Omental fat pad (tissue), 4 donors: ENCODE data around the gene FBN2. TPM values are rescaled to one million over a fixed set of nuclear protein-coding genes. Genes with fewer than 3 reads are reported as not detected.

Experiments used
- ATAC-seq: fragments of 150-250 bp; one replicate; pipeline ENCODE4 v1.9.1; 2016; ENCODE audit warnings: mild to moderate bottlenecking, moderate library complexity; ENCODE audit not compliant: low FRiP score
- DNase-seq: peaks from one replicate; pipeline ENCODE4 v3.0.0-alpha.2; 2019; ENCODE audit warnings: low spot score
- CTCF ChIP-seq, 3 donors: fragments of 450-650 bp; IDR thresholded peaks; one replicate each; pipeline ENCODE4 v1.5.1; 2016 to 2017; ENCODE audit warnings: antibody characterized with exemption in 3 of 3, mild to moderate bottlenecking in 3 of 3, moderate library complexity in 2 of 3
- total RNA-seq, 4 donors: library from RNA; depleted of rRNA; stranded (reverse); fragments of >200 nt; gene quantifications; one replicate each; pipeline ENCODE4 v1.1.0, GENCODE V29; 2016

The FBN2 gene
- total RNA-seq, 4 donors from 2014 or later, result 0.56 to 3.2 (median 0.79) TPM

GRCh38 chr5:128412145-128412930 is 125.7 kb downstream of the FBN2 start:
- DNase-seq (no peak), ATAC-seq (no peak)
- no peak for TF ChIP-seq CTCF (IDR thresholded peaks at IDR 0.05)

- DNase-seq (no peak), ATAC-seq (no peak)
- TF ChIP-seq CTCF (IDR thresholded peaks at IDR 0.05), result no peak
These were observed 128.8 kb downstream of the FBN2 start for GRCh38 chr5:128409166-128409800.

- ATAC-seq (peak; percentile 27), DNase-seq (no peak)
- no peak for TF ChIP-seq CTCF (IDR thresholded peaks at IDR 0.05)
These were observed 129.4 kb downstream of the FBN2 start for GRCh38 chr5:128408622-128409021.

- DNase-seq (no peak), ATAC-seq (no peak)
- no peak for TF ChIP-seq CTCF (IDR thresholded peaks at IDR 0.05)
These were observed 130.1 kb downstream of the FBN2 start for GRCh38 chr5:128407944-128408343.

- no peak for TF ChIP-seq CTCF (IDR thresholded peaks at IDR 0.05)
- DNase-seq (no peak), ATAC-seq (peak; percentile 64)
These were observed 131.2 kb downstream of the FBN2 start for GRCh38 chr5:128406803-128407202.

GRCh38 chr5:128405159-128405558 is 132.9 kb downstream of the FBN2 start:
- DNase-seq (no peak), ATAC-seq (no peak)
- no peak for TF ChIP-seq CTCF (IDR thresholded peaks at IDR 0.05)

GRCh38 chr5:128403333-128403732 is 134.7 kb downstream of the FBN2 start:
- ATAC-seq, result no peak
- no peak for TF ChIP-seq CTCF (IDR thresholded peaks at IDR 0.05)
- DNase-seq, result no peak
